Neural progenitor cell (in vitro differentiated cells): ENCODE data around the gene OR56A1. TPM values are rescaled to one million over a fixed set of nuclear protein-coding genes. Genes with fewer than 3 reads are reported as not detected.

ENCODE experiments used
- DNase-seq: peaks from one replicate; pipeline ENCODE4 v3.0.0-alpha.2; 2016; ENCODE audit warnings: low spot score
- H2AFZ ChIP-seq: fragments of 200-600 bp; sonication (generic); replicated peaks from 2 replicates; pipeline ENCODE4 v1.6.1; 2016; ENCODE audit warnings: antibody characterized with exemption
- H3F3A ChIP-seq: fragments of 200-600 bp; sonication (generic); 2 replicates; pipeline ENCODE4 v1.6.1; 2016; ENCODE audit warnings: antibody characterized with exemption, low read depth
- H3K27ac ChIP-seq: fragments of 200-600 bp; sonication (generic); 2 replicates; pipeline ENCODE4 v1.5.1; 2016; ENCODE audit warnings: mild to moderate bottlenecking
- H3K27me3 ChIP-seq: fragments of 200-600 bp; sonication (generic); 2 replicates; pipeline ENCODE4 v1.6.1; 2016; ENCODE audit warnings: mild to moderate bottlenecking, moderate library complexity
- H3K36me3 ChIP-seq: fragments of 200-600 bp; sonication (generic); 2 replicates; pipeline ENCODE4 v1.5.1; 2016
- H3K4me1 ChIP-seq: fragments of 200-600 bp; sonication (generic); 2 replicates; pipeline ENCODE4 v1.6.1; 2016; ENCODE audit warnings: mixed run types
- H3K4me2 ChIP-seq: fragments of 200-600 bp; sonication (generic); 2 replicates; pipeline ENCODE4 v1.6.1; 2016
- H3K4me3 ChIP-seq: fragments of 200-600 bp; sonication (generic); 2 replicates; pipeline ENCODE4 v1.5.1; 2016
- H3K79me2 ChIP-seq: fragments of 200-600 bp; sonication (generic); 2 replicates; pipeline ENCODE4 v1.6.1; 2016; ENCODE audit warnings: low read depth
- H3K9ac ChIP-seq: fragments of 200-600 bp; sonication (generic); 2 replicates; pipeline ENCODE4 v1.6.1; 2016
- H3K9me3 ChIP-seq: fragments of 200-600 bp; sonication (generic); 2 replicates; pipeline ENCODE4 v1.5.1; 2016; ENCODE audit warnings: low read depth
- H4K20me1 ChIP-seq: fragments of 200-600 bp; sonication (generic); 2 replicates; pipeline ENCODE4 v1.6.1; 2016; ENCODE audit warnings: low read depth
- H3K27ac Mint-ChIP-seq: 3 replicates; pipeline ENCODE4 v1.8.0; 2021; ENCODE audit warnings: mixed read lengths
- H3K27me3 Mint-ChIP-seq: 2 replicates; pipeline ENCODE4 v1.8.0; 2022; ENCODE audit warnings: low read depth, mild to moderate bottlenecking, inconsistent platforms, moderate library complexity, mixed read lengths; ENCODE audit not compliant: insufficient read depth
- H3K36me3 Mint-ChIP-seq: 3 replicates; pipeline ENCODE4 v1.8.0; 2021; ENCODE audit warnings: mixed read lengths
- H3K4me1 Mint-ChIP-seq: 3 replicates; pipeline ENCODE4 v1.8.0; 2021; ENCODE audit warnings: mixed read lengths
- H3K4me3 Mint-ChIP-seq: 3 replicates; pipeline ENCODE4 v1.8.0; 2021; ENCODE audit warnings: mild to moderate bottlenecking, moderate library complexity, mixed read lengths
- H3K9me3 Mint-ChIP-seq: 3 replicates; pipeline ENCODE4 v1.8.0; 2020; ENCODE audit warnings: mixed read lengths
- EZH2 ChIP-seq: fragments of 200-600 bp; sonication (generic); IDR thresholded peaks from 2 replicates; pipeline ENCODE4 v1.6.1; 2017; ENCODE audit warnings: antibody characterized with exemption, mild to moderate bottlenecking, moderate library complexity
- EZH2phosphoT487 ChIP-seq: fragments of 200-600 bp; sonication (generic); IDR thresholded peaks from 2 replicates; pipeline ENCODE4 v1.6.1; 2017; ENCODE audit warnings: antibody characterized with exemption
- total RNA-seq: library from RNA; depleted of rRNA; stranded (reverse); fragments of >200 nt; gene quantifications from 2 replicates; pipeline ENCODE4 v1.2.3, GENCODE V29; 2015; ENCODE audit warnings: low replicate concordance
- TF ChIP-seq, protein P1 (sequence below): fragments of 200-600 bp; sonication (generic); IDR thresholded peaks from 2 replicates; pipeline ENCODE4 v1.5.1; 2017; ENCODE audit warnings: antibody characterized with exemption, mild to moderate bottlenecking

The OR56A1 gene
- total RNA-seq, 1 donor from 2014 or later = 1.8 TPM

DNA sequence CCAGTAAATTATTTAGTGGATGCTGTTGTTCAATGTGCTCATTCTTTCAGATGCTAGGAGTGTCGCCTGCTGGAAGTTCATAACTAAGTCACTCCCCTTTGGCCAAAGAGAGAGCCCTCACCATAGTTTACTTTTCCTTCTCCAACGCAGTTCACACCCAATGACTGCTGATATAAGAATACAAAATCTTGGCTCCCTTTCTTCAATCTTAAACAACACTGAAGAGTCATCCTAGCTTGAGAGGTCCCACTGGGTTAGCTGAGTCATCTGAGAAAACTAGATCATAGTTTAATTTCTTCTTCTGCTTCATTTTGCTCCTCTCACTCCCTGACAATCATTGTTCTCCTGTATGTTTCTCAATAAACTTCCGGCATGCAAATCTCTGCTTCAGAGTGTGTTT lies 38.4 kb downstream of the OR56A1 start:
- H3K27me3 Mint-ChIP-seq = no peaks in the 10 kb centered on the region
- Histone ChIP-seq H3K27me3 (no peaks in the 10 kb centered on the region), H3K4me1 (no peaks in the 10 kb centered on the region), H3K4me2 (no peak overlapping the region), H3K9ac (no peak overlapping the region), H3K36me3 (no peaks in the 10 kb centered on the region), H3K79me2 (no peaks in the 10 kb centered on the region), H3K27ac (no peak overlapping the region), H3K9me3 (no peaks in the 10 kb centered on the region), H4K20me1 (no peaks in the 10 kb centered on the region), H3K4me3 (no peak overlapping the region), H2AFZ (no peak overlapping the region), H3F3A (no peaks in the 10 kb centered on the region)
- no peaks in the 10 kb centered on the region for H3K9me3 Mint-ChIP-seq
- no peaks in the 10 kb centered on the region for H3K4me1 Mint-ChIP-seq
- no peak overlapping the region for H3K4me3 Mint-ChIP-seq
- H3K36me3 Mint-ChIP-seq = no peaks in the 10 kb centered on the region
- H3K27ac Mint-ChIP-seq = no peak overlapping the region
- TF ChIP-seq EZH2 (no peak), EZH2phosphoT487 (no peak)
- TF ChIP-seq, protein P1, sequence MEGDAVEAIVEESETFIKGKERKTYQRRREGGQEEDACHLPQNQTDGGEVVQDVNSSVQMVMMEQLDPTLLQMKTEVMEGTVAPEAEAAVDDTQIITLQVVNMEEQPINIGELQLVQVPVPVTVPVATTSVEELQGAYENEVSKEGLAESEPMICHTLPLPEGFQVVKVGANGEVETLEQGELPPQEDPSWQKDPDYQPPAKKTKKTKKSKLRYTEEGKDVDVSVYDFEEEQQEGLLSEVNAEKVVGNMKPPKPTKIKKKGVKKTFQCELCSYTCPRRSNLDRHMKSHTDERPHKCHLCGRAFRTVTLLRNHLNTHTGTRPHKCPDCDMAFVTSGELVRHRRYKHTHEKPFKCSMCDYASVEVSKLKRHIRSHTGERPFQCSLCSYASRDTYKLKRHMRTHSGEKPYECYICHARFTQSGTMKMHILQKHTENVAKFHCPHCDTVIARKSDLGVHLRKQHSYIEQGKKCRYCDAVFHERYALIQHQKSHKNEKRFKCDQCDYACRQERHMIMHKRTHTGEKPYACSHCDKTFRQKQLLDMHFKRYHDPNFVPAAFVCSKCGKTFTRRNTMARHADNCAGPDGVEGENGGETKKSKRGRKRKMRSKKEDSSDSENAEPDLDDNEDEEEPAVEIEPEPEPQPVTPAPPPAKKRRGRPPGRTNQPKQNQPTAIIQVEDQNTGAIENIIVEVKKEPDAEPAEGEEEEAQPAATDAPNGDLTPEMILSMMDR = no peak
- DNase-seq = no peak

GRCh38 chr11:5989203-5989602 lies 41.4 kb downstream of the OR56A1 start:
- H4K20me1 ChIP-seq = no peaks in the 10 kb centered on the region
- no peaks in the 10 kb centered on the region for H3K27me3 ChIP-seq
- no peak overlapping the region for H2AFZ ChIP-seq
- no peak overlapping the region for H3K27ac ChIP-seq
- no peak overlapping the region for H3K4me3 Mint-ChIP-seq
- no peaks in the 10 kb centered on the region for H3K79me2 ChIP-seq
- no peaks in the 10 kb centered on the region for H3K9me3 ChIP-seq
- H3K4me3 ChIP-seq = no peak overlapping the region
- H3K36me3 Mint-ChIP-seq = no peaks in the 10 kb centered on the region
- H3K9ac ChIP-seq = no peak overlapping the region
- no peak overlapping the region for H3K4me2 ChIP-seq
- TF ChIP-seq, protein P1 = no peak
- TF ChIP-seq EZH2 = no peak
- TF ChIP-seq EZH2phosphoT487 = no peak
- H3K4me1 ChIP-seq = no peaks in the 10 kb centered on the region
- no peak overlapping the region for H3K27ac Mint-ChIP-seq
- H3F3A ChIP-seq = no peaks in the 10 kb centered on the region
- no peaks in the 10 kb centered on the region for H3K27me3 Mint-ChIP-seq
- no peaks in the 10 kb centered on the region for H3K9me3 Mint-ChIP-seq
- H3K4me1 Mint-ChIP-seq = no peaks in the 10 kb centered on the region
- DNase-seq = no peak
- H3K36me3 ChIP-seq = no peaks in the 10 kb centered on the region

- no peaks in the 10 kb centered on the region for H3K9me3 Mint-ChIP-seq
- Histone ChIP-seq H3K4me1 (no peaks in the 10 kb centered on the region), H3K27ac (no peak within 1 kb of the TSS), H3K9me3 (no peaks in the 10 kb centered on the region), H3K79me2 (no peaks in the 10 kb centered on the region), H3K4me3 (no peak within 1 kb of the TSS), H2AFZ (no peak within 1 kb of the TSS), H3K36me3 (no peaks in the 10 kb centered on the region), H3K27me3 (no peaks in the 10 kb centered on the region), H4K20me1 (no peaks in the 10 kb centered on the region), H3K9ac (no peak within 1 kb of the TSS), H3F3A (no peaks in the 10 kb centered on the region), H3K4me2 (no peak within 1 kb of the TSS)
- DNase-seq = no peak
- no peaks in the 10 kb centered on the region for H3K27me3 Mint-ChIP-seq
- H3K36me3 Mint-ChIP-seq = no peaks in the 10 kb centered on the region
- no peak for TF ChIP-seq EZH2phosphoT487
- TF ChIP-seq, protein P1 = no peak
- no peak for TF ChIP-seq EZH2
- H3K4me1 Mint-ChIP-seq = no peaks in the 10 kb centered on the region
- no peak within 1 kb of the TSS for H3K4me3 Mint-ChIP-seq
- H3K27ac Mint-ChIP-seq = no peak within 1 kb of the TSS
Observed at GRCh38 chr11:5986885-5987284, 43.7 kb downstream of the OR56A1 start, which contains the start of gene OR52L1. OR52L1 (minus strand) TSS chr11:5986985; CDS start chr11:5986930, 55 bp downstream.
